H1 (cell line): ENCODE results near the gene ELMO1. TPM values are rescaled to one million over a fixed set of nuclear protein-coding genes. Genes with fewer than 3 reads are reported as not detected.

ENCODE experiments used
- CTCF ChIA-PET: fragments of 300-600 bp; sonication (Branson Sonifier 250); formaldehyde crosslinking; loops from one replicate; lab custom pipeline; 2021; ENCODE audit not compliant: partially characterized antibody; lab: Charles Lee
- POLR2A ChIA-PET: fragments of 300-600 bp; sonication (Branson Sonifier 250); formaldehyde crosslinking; loops from one replicate; lab custom pipeline; 2021; ENCODE audit warnings: inconsistent platforms; ENCODE audit not compliant: partially characterized antibody; lab: Charles Lee
- DNase-seq, 2 experiments: peaks; one replicate each; pipeline versions ENCODE4 v3.0.0 to v3.0.0-alpha.2; 2010 to 2022; ENCODE audit warnings: low spot score in 2 of 2, low read depth in 1 of 2, mixed read lengths in 1 of 2
- FAIRE-seq: peaks from 2 replicates; lab custom pipeline; 2011; peaks lifted over from hg19 to GRCh38; lab: Jason Lieb, UNC
- H2AFZ ChIP-seq: 2 replicates; pipeline ENCODE4 v1.8.1; 2012; ENCODE audit warnings: low read length, inconsistent platforms
- H2AK5ac ChIP-seq: 2 replicates; pipeline ENCODE4 v1.6.1; 2013; ENCODE audit warnings: low read depth, low read length
- H2BK120ac ChIP-seq: replicated peaks from 2 replicates; pipeline ENCODE3; 2013; ENCODE audit warnings: low read depth, low read length, inconsistent platforms
- H2BK12ac ChIP-seq: 2 replicates; pipeline ENCODE4 v1.6.1; 2013; ENCODE audit warnings: low read depth, low read length
- H2BK15ac ChIP-seq: 2 replicates; pipeline ENCODE4 v1.6.1; 2013; ENCODE audit warnings: low read length
- H2BK20ac ChIP-seq: 2 replicates; pipeline ENCODE4 v1.6.1; 2013; ENCODE audit warnings: low read length
- H2BK5ac ChIP-seq: 2 replicates; pipeline ENCODE4 v1.6.1; 2013; ENCODE audit warnings: low read depth, low read length
- H3K14ac ChIP-seq: 2 replicates; pipeline ENCODE4 v1.6.1; 2013; ENCODE audit warnings: inconsistent platforms; ENCODE audit not compliant: insufficient read length
- H3K18ac ChIP-seq: 2 replicates; pipeline ENCODE4 v1.6.1; 2013; ENCODE audit warnings: low read length; ENCODE audit errors: extremely low read depth
- H3K23ac ChIP-seq: 2 replicates; pipeline ENCODE4 v1.6.1; 2013; ENCODE audit warnings: inconsistent platforms; ENCODE audit not compliant: insufficient read length
- H3K23me2 ChIP-seq: 2 replicates; pipeline ENCODE4 v1.6.1; 2013; ENCODE audit warnings: low read depth, low read length
- H3K27ac ChIP-seq: 2 replicates; pipeline ENCODE4 v1.6.1; 2011; ENCODE audit warnings: low read depth, low read length, inconsistent platforms
- H3K27me3 ChIP-seq, 4 experiments: replicated peaks in 1 of 4; 1 replicate in 1 of 4; 2 replicates in 3 of 4; pipeline versions ENCODE4 v1.6.1 to v1.8.1; 2011 to 2013; ENCODE audit warnings: low read length in 3 of 4, mild to moderate bottlenecking in 3 of 4, inconsistent platforms in 2 of 4, mixed read lengths in 2 of 4, moderate library complexity in 1 of 4; ENCODE audit not compliant: control insufficient read depth in 3 of 4, insufficient read depth in 3 of 4; ENCODE audit errors: extremely low read depth in 1 of 4
- H3K36me3 ChIP-seq, 4 experiments: 2 replicates each; pipeline versions ENCODE4 v1.6.1 to v1.8.1; 2011 to 2013; ENCODE audit warnings: mild to moderate bottlenecking in 4 of 4, low read length in 3 of 4, moderate library complexity in 2 of 4, control low read depth in 1 of 4, inconsistent platforms in 1 of 4; ENCODE audit not compliant: insufficient read depth in 4 of 4, control insufficient read depth in 2 of 4
- H3K4ac ChIP-seq: replicated peaks from 2 replicates; pipeline ENCODE3; 2013; ENCODE audit warnings: low read length, low read depth, mixed read lengths, inconsistent platforms; ENCODE audit not compliant: insufficient read length
- H3K4me1 ChIP-seq, 4 experiments: replicated peaks in 1 of 4; 1 replicate in 1 of 4; 2 replicates in 3 of 4; pipeline versions ENCODE4 v1.6.1 to v1.8.1; 2011 to 2013; ENCODE audit warnings: low read length in 3 of 4, inconsistent platforms in 2 of 4, mixed read lengths in 1 of 4; ENCODE audit not compliant: insufficient read depth in 4 of 4, control insufficient read depth in 3 of 4
- H3K4me2 ChIP-seq, 2 experiments: 2 replicates each; pipeline versions ENCODE4 v1.6.1 to v1.8.1; 2011 to 2013; ENCODE audit warnings: low read depth in 2 of 2, low read length in 2 of 2, control low read depth in 1 of 2, inconsistent platforms in 1 of 2, mild to moderate bottlenecking in 1 of 2; ENCODE audit not compliant: insufficient read depth in 1 of 2
- H3K4me3 ChIP-seq, 4 experiments: fragments of 200-600, 300-600 bp in 1 of 4; sonication (generic), shearing (Covaris generic), sonication (Bioruptor Twin) in 1 of 4; 2 replicates each; pipeline versions ENCODE4 v1.5.1 to v1.8.1; 2011 to 2016; ENCODE audit warnings: low read length in 4 of 4, low read depth in 3 of 4, control low read depth in 2 of 4, inconsistent platforms in 2 of 4, mild to moderate bottlenecking in 2 of 4, mixed read lengths in 1 of 4, moderate library complexity in 1 of 4; ENCODE audit not compliant: insufficient read depth in 2 of 4; ENCODE audit errors: extremely low read depth in 1 of 4
- H3K56ac ChIP-seq: replicated peaks from 2 replicates; pipeline ENCODE3; 2013; ENCODE audit warnings: low read depth, mild to moderate bottlenecking, mixed read lengths, low read length, inconsistent platforms; ENCODE audit not compliant: insufficient read length
- H3K79me1 ChIP-seq: 2 replicates; pipeline ENCODE4 v1.6.1; 2013; ENCODE audit warnings: low read depth, low read length, control low read depth
- H3K79me2 ChIP-seq, 2 experiments: 2 replicates each; pipeline versions ENCODE4 v1.6.1 to v1.8.1; 2012 to 2013; ENCODE audit warnings: low read length in 2 of 2, mild to moderate bottlenecking in 2 of 2, inconsistent platforms in 1 of 2; ENCODE audit not compliant: insufficient read depth in 2 of 2, control insufficient read depth in 1 of 2
- H3K9ac ChIP-seq, 4 experiments: replicated peaks in 1 of 4; 1 replicate in 1 of 4; 2 replicates in 3 of 4; pipeline versions ENCODE4 v1.6.1 to v1.8.1; 2011 to 2013; ENCODE audit warnings: low read depth in 3 of 4, low read length in 3 of 4, control low read depth in 2 of 4, mild to moderate bottlenecking in 2 of 4, moderate library complexity in 2 of 4, inconsistent platforms in 1 of 4; ENCODE audit errors: extremely low read depth in 1 of 4
- H3K9me3 ChIP-seq, 2 experiments: 2 replicates each; pipeline versions ENCODE4 v1.6.1 to v1.8.1; 2012 to 2013; ENCODE audit warnings: mild to moderate bottlenecking in 2 of 2, moderate library complexity in 2 of 2, control low read depth in 1 of 2, inconsistent platforms in 1 of 2, low read depth in 1 of 2, low read length in 1 of 2, mixed read lengths in 1 of 2; ENCODE audit not compliant: insufficient read depth in 2 of 2
- H4K20me1 ChIP-seq, 2 experiments: replicated peaks in 1 of 2; 2 replicates each; pipeline versions ENCODE3 to v1.8.1; 2011 to 2013; ENCODE audit warnings: inconsistent platforms in 2 of 2, low read length in 2 of 2, mild to moderate bottlenecking in 1 of 2; ENCODE audit not compliant: insufficient read depth in 2 of 2, control insufficient read depth in 1 of 2
- H4K5ac ChIP-seq: 2 replicates; pipeline ENCODE4 v1.6.1; 2013; ENCODE audit warnings: low read length, low read depth, mixed read lengths, inconsistent platforms; ENCODE audit not compliant: insufficient read length
- H4K8ac ChIP-seq: 2 replicates; pipeline ENCODE4 v1.8.0; 2013; ENCODE audit warnings: mild to moderate bottlenecking, moderate library complexity, low read length, inconsistent platforms; ENCODE audit not compliant: insufficient read depth; ENCODE audit errors: extremely low read depth
- H4K91ac ChIP-seq: replicated peaks from 2 replicates; pipeline ENCODE3; 2013; ENCODE audit warnings: low read length, mixed read lengths, inconsistent platforms; ENCODE audit not compliant: insufficient read length
- RNF2 ChIP-seq: fragments of 200-900, 300-1000 bp; sonication (generic); IDR thresholded peaks from 2 replicates; pipeline ENCODE4 v1.7.1; 2016; ENCODE audit warnings: borderline replicate concordance, low read depth, mild to moderate bottlenecking, antibody characterized with exemption, low read length; ENCODE audit not compliant: poor library complexity, severe bottlenecking; ENCODE audit errors: missing control alignments
- WGBS, 2 experiments: shearing (Covaris generic) in 1 of 2; methylation state at CpG; one replicate each; pipeline versions ENCODE4 v1.1.6 to v1.1.7; 2013 to 2015; ENCODE audit warnings: low lambda C conversion rate in 2 of 2, mixed read lengths in 2 of 2, inconsistent platforms in 1 of 2, low coverage in 1 of 2, missing lambda C conversion rate in 1 of 2; ENCODE audit not compliant: insufficient replicate concordance in 2 of 2, insufficient coverage in 1 of 2, insufficient read length in 1 of 2; ENCODE audit errors: extremely low coverage in 1 of 2, missing lambda C conversion rate in 1 of 2; 5-methylcytosine and 5-hydroxymethylcytosine counted together
- polyA plus RNA-seq, 7 experiments: library from polyadenylated mRNA; depleted of rRNA in 3 of 7; stranded (reverse) in 5 of 7; unstranded in 2 of 7; fragments of >200 nt in 5 of 7; fragments of 200-250 nt in 2 of 7; gene quantifications; 1 replicate in 5 of 7; 2 replicates in 1 of 7; 4 replicates in 1 of 7; pipeline versions ENCODE4 v1.2.1 to v1.2.3, GENCODE V29; 2011 to 2013; ENCODE audit warnings: missing spikeins in 2 of 7, mixed read lengths in 2 of 7
- total RNA-seq: library from RNA; stranded (reverse); fragmentation: NEBNext Ultra II Directional; extraction: Animal tissue kit (Norgen Biotek cat#: 25700); gene quantifications from 2 replicates; pipeline ENCODE4 v1.2.1, GENCODE V29; 2021
- TF ChIP-seq, protein P1 (sequence below): IDR thresholded peaks from 2 replicates; pipeline ENCODE4 v1.6.1; 2012; ENCODE audit warnings: low read length, inconsistent platforms

Gene ELMO1
- total and polyA plus RNA-seq, 2 of the 8 experiments (the other 6 are each of a cell fraction or from before 2014, with no cell fraction given), result 18.4 to 21.0 TPM

DNA sequence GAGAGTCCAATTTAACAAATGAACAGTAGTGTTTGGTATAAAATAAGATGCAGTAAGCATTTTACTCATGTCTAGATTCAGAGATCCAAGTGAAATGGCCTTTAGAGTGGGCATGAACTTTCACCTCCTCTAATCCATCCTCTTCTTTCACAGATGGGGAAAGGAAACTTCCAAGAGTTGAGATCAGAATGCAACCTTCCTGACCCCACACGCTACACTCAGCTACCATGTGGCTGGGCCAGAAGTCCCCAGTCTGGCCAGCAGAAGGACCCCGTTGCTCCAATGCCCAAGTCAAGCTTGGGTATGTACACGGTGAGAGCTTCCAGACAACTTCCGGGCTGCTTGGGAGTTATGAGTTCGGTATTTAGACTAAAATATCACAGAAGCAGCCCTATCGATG is 228.0 kb downstream of the ELMO1 start:
- CTCF ChIA-PET, result interaction anchor here (0.6 to 1.9 kb wide), 3 partner anchors 12 to 1002 kb away, joined by 3 to 4 read pairs (median 4); no protein-coding TSS in a partner anchor
- H2BK120ac ChIP-seq, result no peak overlapping the region

More for the DNA sequence above, 228.0 kb downstream of the ELMO1 start:
- Histone ChIP-seq H3K23ac (no peak overlapping the region), H2BK5ac (no peak overlapping the region), H4K20me1 (no peaks in the 10 kb centered on the region), H2BK20ac (0 out of 2 replicates have a peak overlapping the region, but pooled peaks have one; percentile 29), H2BK12ac (no peak overlapping the region), H3K79me1 (no peaks in the 10 kb centered on the region), H3K56ac (no peak overlapping the region), H4K8ac (no peak overlapping the region), H2AFZ (no peak overlapping the region), H3K4me3 (no peak overlapping the region), H3K27me3 (no peaks in the 10 kb centered on the region), H3K9me3 (no peaks in the 10 kb centered on the region), H3K4me1 (peaks cover 2 to 14% (median 11%) of the 10 kb centered on the region in 4 experiments), H4K5ac (peak overlapping the region; percentile 21), H3K9ac (no peak overlapping the region), H3K18ac (no peak overlapping the region), H4K91ac (no peak overlapping the region), H2AK5ac (no peak overlapping the region), H3K14ac (no peak overlapping the region), H3K23me2 (no peaks in the 10 kb centered on the region), H3K4ac (no peak overlapping the region), H3K79me2 (no peaks in the 10 kb centered on the region), H2BK15ac (no peak overlapping the region), H3K36me3 (no peaks in the 10 kb centered on the region), H3K27ac (no peak overlapping the region), H3K4me2 (no peak overlapping the region)
- WGBS, 2 experiments, result 82% methylated on average over 6 of the region's 6 CpGs; no CpG with 5 or more reads in 1 of the 2 experiments
- no peak for DNase-seq
- FAIRE-seq, result no peak
- POLR2A ChIA-PET, result no interaction called here
- TF ChIP-seq, protein P1, sequence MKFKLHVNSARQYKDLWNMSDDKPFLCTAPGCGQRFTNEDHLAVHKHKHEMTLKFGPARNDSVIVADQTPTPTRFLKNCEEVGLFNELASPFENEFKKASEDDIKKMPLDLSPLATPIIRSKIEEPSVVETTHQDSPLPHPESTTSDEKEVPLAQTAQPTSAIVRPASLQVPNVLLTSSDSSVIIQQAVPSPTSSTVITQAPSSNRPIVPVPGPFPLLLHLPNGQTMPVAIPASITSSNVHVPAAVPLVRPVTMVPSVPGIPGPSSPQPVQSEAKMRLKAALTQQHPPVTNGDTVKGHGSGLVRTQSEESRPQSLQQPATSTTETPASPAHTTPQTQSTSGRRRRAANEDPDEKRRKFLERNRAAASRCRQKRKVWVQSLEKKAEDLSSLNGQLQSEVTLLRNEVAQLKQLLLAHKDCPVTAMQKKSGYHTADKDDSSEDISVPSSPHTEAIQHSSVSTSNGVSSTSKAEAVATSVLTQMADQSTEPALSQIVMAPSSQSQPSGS, result no peak
- TF ChIP-seq RNF2, result no peak
